WTC11 (cell line): Measurements from ENCODE around the gene LONP2. TPM values are rescaled to one million over a fixed set of nuclear protein-coding genes. Genes with fewer than 3 reads are reported as not detected.

Experiments
- ATAC-seq: fragments of 200-7000 bp; cut with Tn5 transposase; 2 replicates; pipeline ENCODE4 v1.10.0; 2021; ENCODE audit warnings: mild to moderate bottlenecking, moderate library complexity
- CTCF ChIA-PET: fragments of 300-600 bp; sonication (Branson Sonifier 250); formaldehyde crosslinking; loops from one replicate; lab custom pipeline; 2021; ENCODE audit warnings: antibody characterized with exemption; lab: Charles Lee
- POLR2A ChIA-PET: fragments of 350-600 bp; sonication (Branson Sonifier 250); formaldehyde crosslinking; loops from one replicate; lab custom pipeline; 2021; ENCODE audit warnings: antibody characterized with exemption; lab: Charles Lee
- DNase-seq: peaks from one replicate; pipeline ENCODE4 v3.0.0; 2021; ENCODE audit warnings: low spot score
- H3K27ac Mint-ChIP-seq: 2 replicates; pipeline ENCODE4 v1.8.0; 2021; ENCODE audit warnings: mixed read lengths
- H3K27me3 Mint-ChIP-seq: 2 replicates; pipeline ENCODE4 v1.8.0; 2021; ENCODE audit warnings: low read depth, mild to moderate bottlenecking, moderate library complexity, mixed read lengths
- H3K36me3 Mint-ChIP-seq: 2 replicates; pipeline ENCODE4 v1.8.0; 2021; ENCODE audit warnings: mixed read lengths
- H3K4me1 Mint-ChIP-seq: 2 replicates; pipeline ENCODE4 v1.8.0; 2022; ENCODE audit warnings: mixed read lengths
- H3K4me3 Mint-ChIP-seq: 2 replicates; pipeline ENCODE4 v1.8.0; 2021; ENCODE audit warnings: mild to moderate bottlenecking, moderate library complexity, mixed read lengths
- H3K9me3 Mint-ChIP-seq: 2 replicates; pipeline ENCODE4 v1.8.0; 2021; ENCODE audit warnings: mixed read lengths
- CTCF ChIP-seq: fragments of 200-600 bp; IDR thresholded peaks from 2 replicates; pipeline ENCODE4 v1.8.0; 2022; ENCODE audit warnings: antibody characterized with exemption
- FOXP4 ChIP-seq: sonication (generic); formaldehyde crosslinking; IDR thresholded peaks from 2 replicates; pipeline ENCODE4 v1.8.0; 2022; ENCODE audit warnings: mild to moderate bottlenecking, missing genetic modification reagents
- GRHL2 ChIP-seq: fragments of 250-450 bp; sonication (Bioruptor Pico); IDR thresholded peaks from 2 replicates; pipeline ENCODE4 v1.8.0; 2022; ENCODE audit warnings: mild to moderate bottlenecking, moderate library complexity; ENCODE audit not compliant: insufficient replicate concordance, severe bottlenecking
- GTF2I ChIP-seq: fragments of 250-450 bp; sonication (Bioruptor Pico); conservative IDR thresholded peaks from 2 replicates; pipeline ENCODE4 v1.4.0; 2021; ENCODE audit warnings: mild to moderate bottlenecking
- JUN ChIP-seq: sonication (generic); formaldehyde crosslinking; IDR thresholded peaks from 2 replicates; pipeline ENCODE4 v1.8.0; 2023; ENCODE audit warnings: mild to moderate bottlenecking, missing genetic modification reagents
- NR1H2 ChIP-seq: sonication (generic); formaldehyde crosslinking; IDR thresholded peaks from 2 replicates; pipeline ENCODE4 v1.9.0; 2021; ENCODE audit warnings: mild to moderate bottlenecking, moderate library complexity, missing genetic modification reagents
- SOX15 ChIP-seq: fragments of 250-450 bp; sonication (Bioruptor Pico); IDR thresholded peaks from 2 replicates; pipeline ENCODE4 v1.9.0; 2021; ENCODE audit warnings: mild to moderate bottlenecking
- TEAD1 ChIP-seq: sonication (generic); formaldehyde crosslinking; IDR thresholded peaks from 2 replicates; pipeline ENCODE4 v1.8.0; 2022; ENCODE audit warnings: mild to moderate bottlenecking, missing genetic modification reagents
- ZNF317 ChIP-seq: sonication (generic); formaldehyde crosslinking; IDR thresholded peaks from 2 replicates; pipeline ENCODE4 v1.8.1; 2023; ENCODE audit warnings: low read depth, mild to moderate bottlenecking, moderate library complexity, missing genetic modification reagents, borderline replicate concordance
- total RNA-seq: library from RNA; stranded (reverse); gene quantifications from 3 replicates; pipeline ENCODE4 v1.2.3, GENCODE V29; 2021
- TF ChIP-seq, protein P1 (sequence below): fragments of 250-450 bp; sonication (Bioruptor Pico); IDR thresholded peaks from 2 replicates; pipeline ENCODE4 v1.9.0; 2021; ENCODE audit warnings: moderate library complexity, mild to moderate bottlenecking, inconsistent platforms, borderline replicate concordance
- TF ChIP-seq, protein P2 (sequence below): sonication (generic); formaldehyde crosslinking; IDR thresholded peaks from 2 replicates; pipeline ENCODE4 v1.8.1; 2022; ENCODE audit warnings: low read depth, missing genetic modification reagents, borderline replicate concordance
- TF ChIP-seq, protein P3 (sequence below): fragments of 250-450 bp; sonication (Bioruptor Pico); IDR thresholded peaks from 2 replicates; pipeline ENCODE4 v1.9.0; 2021; ENCODE audit warnings: mild to moderate bottlenecking
- TF ChIP-seq, protein P4 (sequence below): sonication (generic); formaldehyde crosslinking; IDR thresholded peaks from 2 replicates; pipeline ENCODE4 v1.8.1; 2023; ENCODE audit warnings: mild to moderate bottlenecking, missing genetic modification reagents, moderate library complexity
- TF ChIP-seq, protein P5 (sequence below): sonication (generic); formaldehyde crosslinking; IDR thresholded peaks from 2 replicates; pipeline ENCODE4 v1.8.0; 2023; ENCODE audit warnings: missing genetic modification reagents

The LONP2 gene
- total RNA-seq, 1 experiment from 2014 or later, result 28.4 TPM

- TF ChIP-seq, protein P1, sequence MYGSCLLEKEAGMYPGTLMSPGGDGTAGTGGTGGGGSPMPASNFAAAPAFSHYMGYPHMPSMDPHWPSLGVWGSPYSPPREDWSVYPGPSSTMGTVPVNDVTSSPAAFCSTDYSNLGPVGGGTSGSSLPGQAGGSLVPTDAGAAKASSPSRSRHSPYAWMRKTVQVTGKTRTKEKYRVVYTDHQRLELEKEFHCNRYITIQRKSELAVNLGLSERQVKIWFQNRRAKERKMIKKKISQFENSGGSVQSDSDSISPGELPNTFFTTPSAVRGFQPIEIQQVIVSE, result no peak
- TF ChIP-seq, protein P2, sequence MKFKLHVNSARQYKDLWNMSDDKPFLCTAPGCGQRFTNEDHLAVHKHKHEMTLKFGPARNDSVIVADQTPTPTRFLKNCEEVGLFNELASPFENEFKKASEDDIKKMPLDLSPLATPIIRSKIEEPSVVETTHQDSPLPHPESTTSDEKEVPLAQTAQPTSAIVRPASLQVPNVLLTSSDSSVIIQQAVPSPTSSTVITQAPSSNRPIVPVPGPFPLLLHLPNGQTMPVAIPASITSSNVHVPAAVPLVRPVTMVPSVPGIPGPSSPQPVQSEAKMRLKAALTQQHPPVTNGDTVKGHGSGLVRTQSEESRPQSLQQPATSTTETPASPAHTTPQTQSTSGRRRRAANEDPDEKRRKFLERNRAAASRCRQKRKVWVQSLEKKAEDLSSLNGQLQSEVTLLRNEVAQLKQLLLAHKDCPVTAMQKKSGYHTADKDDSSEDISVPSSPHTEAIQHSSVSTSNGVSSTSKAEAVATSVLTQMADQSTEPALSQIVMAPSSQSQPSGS (CRISPR knock-in tag), result no peak
- TF ChIP-seq, protein P3, sequence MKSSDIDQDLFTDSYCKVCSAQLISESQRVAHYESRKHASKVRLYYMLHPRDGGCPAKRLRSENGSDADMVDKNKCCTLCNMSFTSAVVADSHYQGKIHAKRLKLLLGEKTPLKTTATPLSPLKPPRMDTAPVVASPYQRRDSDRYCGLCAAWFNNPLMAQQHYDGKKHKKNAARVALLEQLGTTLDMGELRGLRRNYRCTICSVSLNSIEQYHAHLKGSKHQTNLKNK (CRISPR knock-in tag), result no peak
- TF ChIP-seq, protein P4, sequence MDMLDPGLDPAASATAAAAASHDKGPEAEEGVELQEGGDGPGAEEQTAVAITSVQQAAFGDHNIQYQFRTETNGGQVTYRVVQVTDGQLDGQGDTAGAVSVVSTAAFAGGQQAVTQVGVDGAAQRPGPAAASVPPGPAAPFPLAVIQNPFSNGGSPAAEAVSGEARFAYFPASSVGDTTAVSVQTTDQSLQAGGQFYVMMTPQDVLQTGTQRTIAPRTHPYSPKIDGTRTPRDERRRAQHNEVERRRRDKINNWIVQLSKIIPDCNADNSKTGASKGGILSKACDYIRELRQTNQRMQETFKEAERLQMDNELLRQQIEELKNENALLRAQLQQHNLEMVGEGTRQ, result no peak
Observed at GRCh38 chr16:48366165-48367093, 122.3 kb downstream of the LONP2 start (continued).

DNA sequence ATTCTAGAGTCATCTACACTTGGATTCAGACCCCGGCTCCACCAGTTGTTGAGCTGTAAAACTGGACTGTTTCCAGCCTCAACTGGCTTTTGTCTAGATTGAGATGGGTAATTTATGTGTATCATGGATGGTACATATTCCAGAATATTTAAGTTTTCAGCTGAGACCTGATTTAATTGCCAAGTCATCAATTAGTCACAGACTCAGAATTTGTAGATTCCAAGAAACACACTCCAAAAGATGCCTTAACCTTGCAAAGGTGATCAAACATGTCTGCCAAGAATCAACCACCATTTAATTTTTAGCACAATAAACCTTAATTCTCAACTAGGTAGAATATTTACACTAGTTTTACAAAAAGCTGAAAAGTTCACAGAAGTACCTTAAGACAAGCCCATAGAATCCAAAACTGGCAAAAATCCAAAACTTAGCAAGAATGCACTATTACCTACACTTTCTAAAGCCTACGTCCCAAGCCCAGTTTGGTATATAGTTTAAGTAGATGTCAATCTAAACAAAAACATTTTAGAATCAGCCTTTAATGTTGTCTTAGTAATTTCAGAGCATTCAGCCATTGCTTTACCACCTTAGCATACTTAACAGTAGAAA lies 123.4 kb downstream of the LONP2 start:
- no peaks in the 10 kb centered on the region for H3K9me3 Mint-ChIP-seq
- TF ChIP-seq TEAD1 (no peak), FOXP4 (CRISPR knock-in tag) (no peak), GRHL2 (no peak), NR1H2 (no peak), ZNF317 (no peak), GTF2I (CRISPR knock-in tag) (no peak), SOX15 (no peak), CTCF (no peak), JUN (no peak)
- TF ChIP-seq, protein P5, sequence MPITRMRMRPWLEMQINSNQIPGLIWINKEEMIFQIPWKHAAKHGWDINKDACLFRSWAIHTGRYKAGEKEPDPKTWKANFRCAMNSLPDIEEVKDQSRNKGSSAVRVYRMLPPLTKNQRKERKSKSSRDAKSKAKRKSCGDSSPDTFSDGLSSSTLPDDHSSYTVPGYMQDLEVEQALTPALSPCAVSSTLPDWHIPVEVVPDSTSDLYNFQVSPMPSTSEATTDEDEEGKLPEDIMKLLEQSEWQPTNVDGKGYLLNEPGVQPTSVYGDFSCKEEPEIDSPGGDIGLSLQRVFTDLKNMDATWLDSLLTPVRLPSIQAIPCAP, result no peak
- TF ChIP-seq, all 79 proteins: peak for 0
- CTCF ChIA-PET, result no interaction called here
- 0 out of 2 replicates have a peak overlapping the region, but pooled peaks have one; percentile 82 for H3K27ac Mint-ChIP-seq
- no peaks in the 10 kb centered on the region for H3K36me3 Mint-ChIP-seq
- no peaks in the 10 kb centered on the region for H3K27me3 Mint-ChIP-seq
- H3K4me3 Mint-ChIP-seq, result no peak overlapping the region
- peaks cover 54% of the 10 kb centered on the region for H3K4me1 Mint-ChIP-seq
- ATAC-seq (no peak), DNase-seq (no peak)
- POLR2A ChIA-PET, result interaction anchor here (2.2 to 3.5 kb wide), 2 partner anchors 13 to 16 kb away, joined by 13 to 28 read pairs; partner anchors contain the start of gene SIAH1
